ENCODE results near the gene DIDO1. TPM values are rescaled to one million over a fixed set of nuclear protein-coding genes. Genes with fewer than 3 reads are reported as not detected.

Gene DIDO1
- total and polyA plus RNA-seq, 2 of the 4 experiments (the other 2 are of a cell fraction), result 21.8 to 28.1 TPM

DNA sequence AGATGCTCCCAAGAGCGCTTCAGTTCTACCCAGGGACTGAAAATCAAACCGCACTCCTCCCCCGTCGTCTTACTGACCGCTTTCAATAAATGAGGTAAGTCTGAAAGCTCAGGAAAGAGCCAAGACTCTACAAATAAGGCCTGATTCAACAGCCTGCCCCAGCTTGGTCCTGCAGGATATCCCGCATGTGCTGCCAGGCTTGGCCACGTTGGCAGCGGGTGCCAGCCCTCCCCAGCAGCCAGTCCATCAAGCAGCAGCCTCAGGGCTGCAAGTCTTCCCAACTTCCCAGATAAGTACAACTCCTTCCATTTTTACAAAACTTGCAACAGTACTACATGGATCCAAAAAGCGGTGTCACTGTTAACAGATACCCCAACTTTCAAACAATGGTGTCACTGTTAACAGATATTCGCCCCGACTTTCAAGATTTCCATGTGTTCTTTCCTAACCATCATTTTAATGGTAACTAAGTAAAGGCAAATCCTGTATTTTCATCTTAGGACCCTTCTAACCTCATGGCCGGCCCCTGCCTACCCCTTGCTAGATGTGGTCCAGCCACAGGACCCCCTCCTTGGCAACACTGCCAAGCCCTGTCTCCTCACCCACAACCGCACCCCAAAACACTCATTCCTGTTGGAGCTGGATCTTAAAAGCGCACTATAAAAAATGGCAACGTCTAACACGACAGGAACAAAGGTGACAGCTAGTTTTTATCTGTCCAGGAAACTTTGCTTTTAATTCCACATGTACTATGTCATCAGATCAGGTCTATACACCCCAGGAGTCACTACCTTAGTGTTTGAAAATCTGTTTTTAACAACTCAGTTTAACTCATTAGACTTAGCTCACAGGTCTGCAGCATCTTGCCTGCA, 28.0 kb downstream of the DIDO1 start (continued):
- TF ChIP-seq MAZ (IDR thresholded peaks at IDR 0.05; ENCODE audit: borderline replicate concordance, low read depth, low read length), result no peak

DNA sequence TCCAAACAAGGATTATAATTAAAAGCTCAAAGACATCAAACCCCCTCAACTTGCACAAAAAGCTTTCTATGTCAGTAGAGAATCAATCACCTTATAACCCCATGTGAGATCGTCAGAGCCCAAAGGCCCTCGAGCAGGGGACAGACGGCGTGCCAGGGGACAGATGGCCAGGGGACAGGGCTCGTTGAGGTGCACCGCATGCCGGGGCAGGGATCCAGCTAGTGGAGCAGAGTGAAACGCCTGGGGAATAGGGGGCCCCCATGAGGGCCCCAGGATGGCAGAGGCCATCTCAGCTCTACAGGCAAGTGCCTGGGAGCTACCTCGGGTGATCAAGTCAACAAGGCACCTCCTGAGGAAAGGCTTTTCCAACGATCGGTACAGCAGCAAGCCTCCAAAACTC, 28.6 kb downstream of the DIDO1 start:
- H2BK15ac ChIP-seq (ENCODE audit: low read depth, low read length), result no peak overlapping the region
- no peak overlapping the region for H3K4ac ChIP-seq (ENCODE audit: low read depth, low read length)
- peaks cover 46% of the 10 kb centered on the region for H3K36me3 ChIP-seq (ENCODE audit: control insufficient read depth, insufficient read depth, low read length)
- no peak overlapping the region for H3K56ac ChIP-seq (ENCODE audit: extremely low read depth, insufficient read depth, low read length)
- in situ Hi-C loops (cut with MboI; ENCODE audit: low sequenced_read_pairs) (no loop called here), intact Hi-C loops (cut with micrococcal nuclease) (no loop called here), dilution Hi-C loops (cut with HindIII; ENCODE audit: low sequenced_read_pairs, unreplicated experiment) (no loop called here)
- no peak overlapping the region for H4K5ac ChIP-seq (ENCODE audit: low read depth, low read length)
- no peak overlapping the region for H3K14ac ChIP-seq (replicated peaks; ENCODE audit: low read depth, low read length)
- H3K4me1 ChIP-seq (ENCODE audit: control insufficient read depth, insufficient read depth, low read length), result peaks cover 17% of the 10 kb centered on the region
- ATAC-seq (ENCODE audit: low read depth), result no peak
- 87% methylated on average over 6 of the region's 11 CpGs; no CpG with 5 or more reads in 1 of the 2 experiments for WGBS, 2 experiments (ENCODE audit: extremely low coverage in 2 of 2, insufficient read length in 1 of 2)
- H3K4me3 ChIP-seq (ENCODE audit: insufficient read depth, low read depth, low read length), result no peak overlapping the region
- peaks cover 25% of the 10 kb centered on the region for H4K20me1 ChIP-seq (ENCODE audit: insufficient read depth, low read length)
- H3K27me3 ChIP-seq (ENCODE audit: control insufficient read depth, insufficient read depth, low read length), result no peaks in the 10 kb centered on the region
- DNase-seq, result no peak
- no TSS peak for BruUV-seq (replicated peaks)
- H3K9ac ChIP-seq (ENCODE audit: low read depth, low read length), result no peak overlapping the region
- peaks cover 17 to 66% of the 10 kb centered on the region in 2 experiments for H3K79me1 ChIP-seq (ENCODE audit: low read depth in 1 of 2, low read length in 2 of 2)
- no peak overlapping the region for H3K4me2 ChIP-seq (ENCODE audit: low read depth, low read length)
- H2AFZ ChIP-seq (replicated peaks; ENCODE audit: low read length, poor library complexity), result no peak overlapping the region
- POLR2A ChIA-PET (ENCODE audit: unreplicated experiment), result no interaction called here
- no peak overlapping the region for H3K23ac ChIP-seq (ENCODE audit: low read depth, low read length)
- no peak overlapping the region for H3K18ac ChIP-seq (ENCODE audit: low read depth, low read length)
- no peak overlapping the region for H2AK9ac ChIP-seq (replicated peaks; ENCODE audit: low read depth, low read length, poor library complexity)
- TF ChIP-seq SMC3 (IDR thresholded peaks at IDR 0.05; ENCODE audit: low read depth, low read length) (no peak), MAZ (IDR thresholded peaks at IDR 0.05; ENCODE audit: borderline replicate concordance, low read depth, low read length) (no peak), POLR2A (IDR thresholded peaks at IDR 0.05; ENCODE audit: low read depth, low read length) (no peak)
- CTCF ChIA-PET, result no interaction called here
- peaks cover 3% of the 10 kb centered on the region for H3K9me1 ChIP-seq (ENCODE audit: insufficient read depth, low read length)
- H3K9me3 ChIP-seq (ENCODE audit: control insufficient read depth, insufficient read depth, low read length), result no peaks in the 10 kb centered on the region
- no peak overlapping the region for H2AK5ac ChIP-seq (ENCODE audit: low read depth, low read length)
- no peak overlapping the region for H3K27ac ChIP-seq (ENCODE audit: insufficient read depth, low read length)
- H2BK20ac ChIP-seq (ENCODE audit: low read depth, low read length), result no peak overlapping the region
- H2BK5ac ChIP-seq (ENCODE audit: low read depth, low read length, poor library complexity, severe bottlenecking), result no peak overlapping the region
- H4K91ac ChIP-seq (ENCODE audit: insufficient read depth, low read depth, low read length), result no peak overlapping the region
- H2BK120ac ChIP-seq (ENCODE audit: low read depth, low read length), result no peak overlapping the region
- H4K8ac ChIP-seq (ENCODE audit: low read depth in 2 of 2, low read length in 2 of 2), result no peak overlapping the region

All from IMR-90 (cell line).